Loucy (cell line): ENCODE data around the gene NTNG1.

Source experiments
- CTCF ChIP-seq: fragments of 200-600 bp; sonication (generic); conservative IDR thresholded peaks from 2 replicates; pipeline ENCODE4 v1.5.1; 2014; ENCODE audit warnings: mild to moderate bottlenecking, antibody characterized with exemption, low read length
- EZH2phosphoT487 ChIP-seq: fragments of 200-600 bp; IDR thresholded peaks from 2 replicates; pipeline ENCODE4 v1.6.1; 2018; ENCODE audit warnings: antibody characterized with exemption, mild to moderate bottlenecking, moderate library complexity, borderline replicate concordance

- TF ChIP-seq CTCF (peak; percentile 97), EZH2phosphoT487 (no peak)
These were observed 388.8 kb downstream of the NTNG1 start for GRCh38 chr1:107529511-107530149.
